Panc1 (cell line): ENCODE data around the gene KRTAP6-1.

ENCODE experiments used
- CTCF ChIP-seq: fragments of 450-650 bp; IDR thresholded peaks from 2 replicates; pipeline ENCODE4 v1.5.1; 2017; ENCODE audit warnings: mild to moderate bottlenecking
- REST ChIP-seq, 2 experiments: IDR thresholded peaks; 2 replicates each; pipeline ENCODE4 v1.6.1; 2011 to 2012; ENCODE audit warnings: low read depth in 2 of 2, control low read depth in 1 of 2, low read length in 1 of 2, mild to moderate bottlenecking in 1 of 2, moderate library complexity in 1 of 2; ENCODE audit not compliant: insufficient read depth in 1 of 2

- TF ChIP-seq CTCF: no peak
- no peak for TF ChIP-seq REST (IDR thresholded peaks at IDR 0.05; ENCODE audit: insufficient read depth in 1 of 2, low read depth in 2 of 2, low read length in 1 of 2)
Measured at GRCh38 chr21:30592140-30592539, 21.6 kb downstream of the KRTAP6-1 start, which contains the start of gene KRTAP6-3.
